ENCODE results near the gene BIRC3.
A peak's percentile ranks its signal among the peaks of the same experiment; 100 is the strongest.
"Not testable (repeated sequence)": the region's sequence is repeated elsewhere in the genome, so short reads cannot be mapped to it uniquely, and the experiment has no call there.

The BIRC3 gene

DNA sequence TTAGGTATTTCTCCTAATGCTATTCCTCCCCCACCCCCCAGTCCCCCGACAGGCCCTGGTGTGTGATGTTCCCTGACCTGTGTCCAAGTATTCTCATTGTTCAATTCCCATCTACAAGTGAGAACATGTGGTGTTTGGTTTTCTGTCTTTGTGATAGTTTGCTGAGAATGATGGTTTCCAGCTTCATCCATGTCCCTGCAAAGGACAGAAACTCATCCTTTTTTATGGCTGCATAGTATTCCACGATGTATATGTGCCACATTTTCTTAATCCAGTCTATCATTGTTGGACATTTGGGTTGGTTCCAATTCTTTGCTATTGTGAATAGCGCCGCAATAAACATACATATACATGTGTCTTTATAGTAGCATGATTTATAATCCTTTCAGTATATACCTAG lies 20.5 kb upstream of the BIRC3 start:
- not testable (repeated sequence) for DNase-seq

DNA sequence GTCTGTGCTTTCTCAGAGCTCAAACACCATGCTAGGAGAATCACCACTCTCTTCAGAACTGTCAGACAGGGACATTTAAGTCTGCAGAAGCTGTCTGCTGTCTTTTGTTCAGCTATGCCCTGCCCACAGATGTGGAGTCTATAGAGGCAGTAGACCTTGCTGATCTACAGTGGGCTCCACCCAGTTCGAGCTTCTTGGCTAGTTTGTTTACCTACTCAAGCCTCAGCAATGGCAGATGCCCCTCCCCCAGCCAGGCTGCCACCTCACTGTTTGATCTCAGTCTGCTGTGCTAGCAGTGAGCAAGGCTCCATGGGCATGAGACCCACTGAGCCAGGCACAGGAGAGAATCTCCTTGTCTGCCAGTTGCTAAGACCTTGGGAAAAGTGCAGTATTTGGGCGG lies 16.4 kb upstream of the BIRC3 start:
- DNase-seq: not testable (repeated sequence)

DNA sequence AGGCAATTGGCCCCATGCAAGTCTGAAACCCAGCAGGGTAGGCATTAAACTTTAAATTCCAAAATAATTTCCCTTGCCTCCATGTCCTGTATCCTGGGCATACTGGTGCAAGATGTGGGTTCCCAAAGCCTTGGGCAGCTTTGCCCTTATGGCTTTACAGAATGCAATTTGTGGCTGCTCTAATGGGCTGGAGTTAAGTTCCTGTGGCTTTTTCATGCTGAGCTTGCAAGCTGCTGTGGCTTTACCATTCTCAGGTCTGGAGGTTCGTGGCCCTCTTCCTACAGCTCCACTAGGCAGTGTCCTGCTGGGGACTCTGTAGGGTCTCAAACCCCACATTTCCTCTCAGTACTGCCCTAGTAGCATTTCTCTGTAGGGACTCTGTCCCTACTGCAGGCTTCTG lies 15.0 kb upstream of the BIRC3 start:
- no peak for DNase-seq

DNA sequence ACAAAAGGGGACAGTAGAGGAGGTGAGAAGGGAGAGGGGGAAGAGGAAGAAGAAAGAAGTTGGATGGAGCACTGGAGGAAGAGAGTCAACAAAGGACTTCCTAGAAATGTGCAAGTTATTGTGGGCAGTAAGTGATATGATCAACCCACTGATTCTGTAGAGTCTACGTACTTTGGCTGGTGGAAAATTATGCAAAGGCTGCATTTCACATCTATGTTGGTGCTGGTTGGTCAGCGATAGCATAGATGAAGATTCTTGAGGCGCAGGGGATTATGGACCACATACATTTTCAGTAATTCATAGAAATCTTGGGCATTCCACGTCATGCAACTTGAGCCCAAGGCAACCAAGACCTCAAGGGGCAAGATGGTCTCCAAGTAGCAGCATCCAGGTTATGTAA lies 12.6 kb upstream of the BIRC3 start:
- DNase-seq: no peak

DNA sequence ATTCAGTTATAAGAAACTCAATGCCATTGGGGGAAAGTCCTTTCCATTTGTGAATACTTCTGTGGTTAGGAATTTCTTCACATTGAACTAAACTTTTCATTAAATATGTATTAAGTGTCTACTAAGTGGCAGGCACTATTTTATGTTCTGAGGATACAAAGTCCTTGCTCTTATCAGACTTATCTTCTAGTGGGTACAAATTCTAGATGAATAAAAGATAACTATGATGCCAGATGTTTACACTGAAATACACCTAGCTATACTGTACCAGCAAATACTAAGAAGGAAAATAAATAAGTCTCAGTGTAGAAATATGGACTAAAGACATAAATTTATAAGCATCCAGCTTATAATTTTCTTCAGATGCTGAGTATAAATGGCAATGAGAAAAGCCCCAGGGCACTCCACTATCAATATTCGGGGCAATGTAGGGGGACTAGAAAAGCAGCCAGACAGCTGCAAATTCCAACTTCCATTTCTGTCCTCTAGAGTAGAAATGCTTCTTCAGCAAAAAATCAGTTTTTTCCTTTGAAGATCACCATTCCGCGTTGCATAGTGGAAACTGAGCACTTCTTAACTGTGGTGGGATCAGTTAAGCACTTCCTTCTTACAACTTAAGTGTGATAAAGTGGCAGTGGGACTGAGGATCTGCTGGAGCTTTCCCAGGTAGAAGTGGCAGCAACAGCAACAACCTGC lies 11.8 kb upstream of the BIRC3 start:
- DNase-seq: no peak

DNA sequence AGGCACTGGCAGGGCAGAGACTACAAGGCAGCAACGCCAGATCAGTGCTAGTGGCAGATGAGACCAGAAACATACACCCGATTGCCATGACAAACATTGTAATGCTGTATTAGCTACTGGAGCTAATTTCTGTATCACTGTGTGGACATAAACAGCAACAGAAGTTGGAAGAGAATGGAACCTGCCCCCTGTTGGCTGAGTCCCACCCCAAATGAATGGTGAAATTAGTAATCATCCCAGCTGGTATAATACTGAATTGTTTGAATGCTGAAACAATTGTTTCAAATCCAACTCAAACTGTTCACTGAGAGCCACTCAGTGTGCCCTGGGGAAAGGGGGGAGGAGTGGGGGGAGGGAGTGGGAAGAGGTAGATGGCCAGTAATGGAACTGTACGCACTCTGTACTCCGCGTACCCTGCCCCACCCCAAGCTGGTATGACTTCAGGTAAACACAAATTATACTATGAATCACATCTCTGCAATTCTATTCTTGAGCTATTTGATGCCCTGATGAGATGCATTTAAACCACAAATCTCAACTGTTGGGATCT lies 11.2 kb upstream of the BIRC3 start:
- DNase-seq: no peak

DNA sequence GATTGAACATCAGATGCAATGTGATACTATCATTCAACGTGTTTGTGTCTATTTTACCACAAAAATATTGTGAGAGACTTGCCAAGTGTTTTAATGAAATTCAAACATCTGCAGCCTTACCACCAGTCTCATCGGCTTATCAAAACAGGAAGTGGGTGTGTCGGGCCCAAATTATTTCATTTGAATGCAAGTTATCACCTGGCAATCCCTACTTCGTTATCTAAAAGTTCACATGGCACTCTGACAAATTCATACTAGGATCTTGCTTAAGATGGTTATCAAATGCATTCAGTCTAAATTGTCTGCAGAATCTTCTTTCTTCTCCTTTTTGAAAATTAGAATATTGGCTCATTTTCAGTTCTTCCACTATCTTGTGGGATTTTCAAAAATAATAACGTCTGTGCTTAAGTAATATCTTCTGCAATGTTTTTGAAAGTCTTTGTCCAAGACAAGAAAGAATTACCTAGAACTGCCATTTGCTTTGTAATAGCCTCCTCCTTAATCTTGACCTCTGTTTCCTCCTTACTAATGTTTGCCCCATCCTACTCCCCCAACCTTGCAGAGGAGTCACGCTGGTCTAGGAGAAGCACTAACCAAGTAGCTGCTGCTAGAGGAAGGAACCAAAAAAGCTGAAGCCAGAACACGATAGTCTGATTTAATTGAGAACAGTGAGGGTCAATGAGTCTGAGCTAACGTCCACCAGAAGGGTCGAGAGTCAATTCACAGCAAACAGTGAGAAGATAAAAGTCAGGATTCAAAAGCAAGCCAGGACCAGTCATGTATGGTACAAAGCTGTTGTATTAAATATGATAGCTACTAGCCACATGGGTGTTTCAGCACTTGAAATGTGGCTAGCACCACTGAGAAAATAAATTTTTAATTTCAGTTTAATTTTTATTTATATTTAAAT lies 10.2 kb upstream of the BIRC3 start:
- peak in 1 of 2 experiments; percentile 42 for DNase-seq

DNA sequence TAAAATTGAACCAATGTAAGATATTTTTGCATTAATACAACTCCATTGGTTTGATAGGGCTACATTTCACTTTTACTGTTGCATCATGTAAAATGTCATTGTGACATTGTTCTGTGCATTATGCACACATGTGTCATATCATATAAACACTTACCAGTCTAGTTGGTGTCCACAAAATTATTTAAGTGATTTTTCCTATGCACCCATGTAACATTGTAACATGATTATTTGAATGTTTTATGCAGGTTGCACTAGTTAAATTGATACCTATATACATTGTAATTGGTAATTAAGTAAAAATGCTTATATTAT lies 9.6 kb upstream of the BIRC3 start:
- DNase-seq: no peak

DNA sequence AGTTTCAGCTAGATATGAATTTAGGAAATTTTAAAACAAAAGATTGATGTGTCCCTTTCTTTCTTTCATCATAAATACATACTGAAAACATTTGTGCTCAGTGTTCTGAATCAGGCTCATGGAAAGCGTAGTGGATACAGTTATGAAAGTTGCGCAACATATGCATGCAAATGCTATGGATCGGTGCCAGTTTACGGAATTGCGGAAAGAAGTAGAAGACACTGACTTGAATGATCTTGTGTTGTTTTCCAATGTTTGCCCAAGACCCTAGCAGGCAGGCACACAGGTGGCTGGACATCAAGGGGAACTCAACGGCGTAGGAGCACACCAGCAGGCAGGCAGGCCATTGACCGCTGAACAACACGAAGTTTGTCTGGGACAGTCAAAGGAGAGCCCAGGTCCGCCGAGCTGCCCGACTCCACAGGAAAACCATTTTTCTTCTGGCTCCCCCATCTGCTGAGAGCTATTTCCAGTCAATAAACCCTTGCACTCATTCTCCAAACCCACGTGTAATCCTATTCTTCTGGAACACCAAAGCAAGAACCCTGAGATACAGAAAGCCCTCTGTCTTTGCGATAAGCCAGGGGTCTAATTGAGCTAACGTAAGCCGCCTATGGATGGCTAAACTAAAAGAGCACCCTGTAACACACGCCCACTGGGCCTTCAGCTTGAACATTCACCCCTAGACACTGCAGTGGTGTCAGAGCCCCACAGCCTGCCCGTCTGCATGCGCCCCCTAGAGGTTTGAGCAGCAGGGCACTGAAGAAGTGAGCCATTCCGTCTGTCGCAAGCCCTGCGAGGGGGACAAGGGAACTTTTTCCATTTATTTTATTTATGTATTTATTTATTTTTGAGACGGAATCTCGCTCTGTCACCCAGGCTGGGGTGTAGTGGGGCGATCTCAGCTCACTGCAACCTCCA lies 7.4 kb upstream of the BIRC3 start:
- DNase-seq: no peak

DNA sequence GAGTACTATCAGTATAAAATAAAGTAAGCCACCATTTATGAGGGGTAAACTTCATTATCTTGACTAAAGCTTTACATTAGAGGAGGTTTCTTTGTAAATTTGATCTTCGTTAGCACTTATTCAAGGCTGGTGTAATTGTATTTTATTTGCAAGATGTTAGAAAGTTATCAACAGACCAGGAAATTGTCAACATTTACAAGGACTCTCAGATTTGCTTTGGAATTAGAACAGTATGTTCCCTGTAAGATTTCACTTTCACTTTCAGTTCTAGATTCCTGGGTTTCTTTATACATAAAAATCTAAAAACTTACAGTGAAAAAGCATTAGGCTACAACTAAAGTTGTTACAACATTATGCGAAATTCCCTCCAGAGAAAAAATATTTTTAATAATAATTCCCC lies 4.6 kb upstream of the BIRC3 start:
- DNase-seq: peak in 1 of 2 experiments; percentile 72

DNA sequence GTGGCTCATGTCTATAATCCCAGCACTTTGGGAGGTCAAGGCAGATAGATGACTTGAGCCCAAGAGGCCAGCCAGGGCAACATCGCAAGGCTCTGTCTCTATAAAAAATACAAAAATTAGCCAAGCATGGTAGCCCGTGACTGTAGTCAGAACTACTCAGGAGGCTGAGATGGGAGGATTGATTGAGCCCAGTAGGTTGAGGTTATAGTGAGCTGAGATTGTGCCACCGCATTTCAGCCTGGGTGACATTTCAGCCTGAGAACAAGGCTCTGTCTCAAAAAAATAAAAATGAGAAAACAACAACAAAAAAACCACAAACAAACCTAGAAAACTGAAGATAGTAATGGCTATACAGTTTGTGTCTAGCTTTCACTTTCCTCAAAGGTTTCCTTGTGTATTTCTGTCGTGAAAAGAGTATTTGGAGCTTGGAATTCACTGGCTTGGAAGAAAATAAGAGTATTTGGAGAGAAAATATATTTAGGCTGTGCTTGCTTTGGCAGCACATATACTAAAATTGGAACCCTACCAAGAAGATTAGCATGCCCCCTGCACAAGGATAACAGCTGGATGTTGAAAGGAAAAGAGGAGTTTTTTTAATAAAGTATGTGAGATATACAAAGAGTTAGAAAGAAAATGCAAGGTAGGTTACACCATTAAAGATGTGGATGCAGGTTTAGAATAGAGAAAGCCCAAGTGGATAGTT lies 3.9 kb upstream of the BIRC3 start:
- no peak for DNase-seq

DNA sequence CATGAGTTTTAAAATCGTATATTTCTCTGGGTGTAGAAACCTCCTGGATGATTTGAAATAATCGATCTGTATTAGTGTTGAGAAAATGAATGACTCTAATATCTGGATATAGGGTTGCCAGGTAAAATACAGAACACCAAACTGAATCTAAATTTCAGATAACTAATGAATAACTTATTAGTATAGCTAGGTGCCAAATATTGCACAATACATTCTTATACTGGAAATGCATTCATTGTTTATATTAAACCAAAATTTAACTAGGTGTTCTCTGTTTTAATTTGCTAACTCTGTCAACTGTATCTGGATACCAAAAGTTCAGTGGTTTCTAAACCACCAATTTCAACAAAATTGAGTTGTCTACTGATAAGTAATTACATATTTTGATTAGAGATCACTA lies 2.5 kb upstream of the BIRC3 start:
- DNase-seq: no peak

DNA sequence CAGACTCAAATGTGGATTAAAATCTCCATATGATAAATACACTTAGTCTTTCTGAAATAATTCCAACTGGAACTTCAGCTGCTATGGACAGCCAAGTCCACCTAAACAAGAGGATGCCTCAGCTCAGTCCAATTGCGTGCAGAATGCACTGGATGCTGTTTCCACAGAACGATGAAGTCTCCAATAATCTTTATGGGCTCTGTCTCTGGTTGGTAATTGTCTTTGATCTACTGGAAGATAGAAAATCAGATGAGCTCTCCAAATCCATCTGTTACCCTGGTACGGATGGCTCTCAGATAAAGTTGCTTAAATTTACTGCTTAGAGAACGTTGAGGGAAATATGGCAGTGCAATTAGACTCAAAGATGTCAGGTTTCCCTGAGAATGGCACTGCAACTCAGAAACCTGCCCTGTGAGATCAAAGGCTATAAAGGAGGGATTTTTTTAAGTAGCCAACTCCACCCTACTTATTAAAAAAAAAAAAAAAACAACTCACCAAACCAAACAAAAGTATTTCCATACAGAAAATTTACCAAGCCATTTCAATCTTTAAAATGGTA lies 859 bp upstream of the BIRC3 start:
- DNase-seq: no peak

DNA sequence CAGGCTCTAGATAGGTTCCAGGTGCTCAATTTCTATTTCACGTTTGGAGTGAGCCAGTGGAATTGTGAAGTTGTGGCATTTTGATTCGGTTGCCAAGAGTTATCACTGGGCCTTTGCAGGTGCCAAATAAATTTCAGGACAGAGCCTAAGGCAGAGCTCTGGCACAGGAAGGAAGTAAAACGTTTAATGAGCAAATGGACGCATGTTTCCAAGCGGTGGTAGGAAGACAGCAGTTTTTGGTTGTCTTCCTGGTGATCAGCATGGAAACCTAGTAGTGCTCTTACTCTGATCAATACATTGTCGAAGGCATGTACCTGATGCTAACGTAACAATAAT lies 452 bp downstream of the BIRC3 start:
- DNase-seq: peak in 1 of 2 experiments; percentile 78

DNA sequence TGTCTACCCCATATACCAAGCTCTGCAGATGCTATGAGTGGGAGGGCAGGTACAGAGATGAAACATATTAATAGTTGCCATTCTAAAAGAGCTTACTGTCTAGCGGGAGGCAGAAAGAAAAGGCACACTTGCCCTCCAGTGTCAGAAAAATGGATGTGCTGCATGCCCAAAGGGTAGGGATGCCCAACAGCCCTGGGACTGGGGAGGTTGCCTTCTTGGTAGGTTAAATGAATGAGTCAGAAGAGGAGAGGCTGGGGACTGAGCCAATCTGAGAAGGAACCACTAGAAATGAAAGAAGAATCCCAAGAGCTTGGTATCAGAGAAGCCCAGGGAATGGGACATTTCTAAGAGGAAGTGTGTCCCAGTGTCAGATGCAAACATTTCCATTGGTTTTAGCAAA lies 1.2 kb downstream of the BIRC3 start:
- DNase-seq: peak; percentile 75 to 92

DNA sequence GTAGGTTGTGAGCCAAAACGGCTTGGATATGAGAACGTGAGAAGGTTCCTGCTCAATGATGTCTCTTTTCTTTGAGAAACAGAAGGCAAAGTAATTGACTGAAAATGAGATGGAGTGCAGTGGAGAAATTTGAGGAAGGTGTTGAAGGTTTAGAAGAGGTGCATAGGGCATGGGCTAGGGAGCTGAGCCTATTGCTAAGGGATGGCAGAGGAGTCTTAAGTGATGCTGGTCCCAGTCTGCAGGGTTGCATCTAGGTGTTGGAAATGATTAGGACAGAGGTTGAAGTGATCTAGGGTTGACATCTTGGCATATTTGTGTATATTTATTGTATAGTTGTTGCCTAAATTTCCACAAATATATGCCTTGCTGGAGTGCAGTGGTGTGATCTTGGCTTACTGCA lies 2.3 kb downstream of the BIRC3 start:
- DNase-seq: peak in 1 of 2 experiments; percentile 64

DNA sequence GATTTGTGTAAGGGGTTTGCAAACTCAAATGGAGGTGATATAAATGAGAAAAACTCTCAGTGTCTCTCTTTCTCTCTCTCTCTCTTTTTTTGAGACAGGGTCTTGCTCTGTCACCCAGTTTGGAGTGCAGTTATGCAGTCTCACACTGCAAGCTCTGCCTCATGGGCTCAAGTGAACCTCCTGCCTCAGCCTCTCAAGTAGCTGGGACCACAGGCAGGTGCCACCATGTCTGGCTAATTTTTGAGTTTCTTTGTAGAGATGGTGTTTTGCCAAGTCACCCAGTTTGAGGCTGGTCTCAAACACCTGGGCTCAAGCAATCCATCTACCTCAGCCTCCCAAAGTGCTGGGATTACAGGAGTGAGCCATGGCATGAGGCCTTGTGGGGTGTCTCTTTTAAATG lies 2.9 kb downstream of the BIRC3 start:
- no peak for DNase-seq

DNA sequence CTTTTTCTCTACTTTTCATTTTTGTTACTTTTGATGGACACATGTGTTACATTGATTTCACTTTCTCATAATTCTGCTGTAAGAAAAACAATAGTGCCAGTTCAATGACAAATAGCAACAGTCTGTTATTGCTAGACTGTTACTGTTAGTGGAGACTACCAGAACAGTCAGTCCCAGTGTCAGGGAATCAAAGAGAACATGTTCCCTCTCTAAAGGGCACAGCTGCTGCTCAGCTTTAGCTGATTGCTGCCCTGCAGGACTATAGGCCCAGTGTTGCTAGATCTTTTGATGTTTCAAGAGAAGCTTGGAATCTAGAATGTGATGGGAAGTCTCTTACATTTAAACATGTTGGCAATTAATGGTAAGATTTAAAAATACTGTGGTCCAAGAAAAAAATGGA lies 3.4 kb downstream of the BIRC3 start:
- peak in 1 of 2 experiments; percentile 67 for DNase-seq

DNA sequence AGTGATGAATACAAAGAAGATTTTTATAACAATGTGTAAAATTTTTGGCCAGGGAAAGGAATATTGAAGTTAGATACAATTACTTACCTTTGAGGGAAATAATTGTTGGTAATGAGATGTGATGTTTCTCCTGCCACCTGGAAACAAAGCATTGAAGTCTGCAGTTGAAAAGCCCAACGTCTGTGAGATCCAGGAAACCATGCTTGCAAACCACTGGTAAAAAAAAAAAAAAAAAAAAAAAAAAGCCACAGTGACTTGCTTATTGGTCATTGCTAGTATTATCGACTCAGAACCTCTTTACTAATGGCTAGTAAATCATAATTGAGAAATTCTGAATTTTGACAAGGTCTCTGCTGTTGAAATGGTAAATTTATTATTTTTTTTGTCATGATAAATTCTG lies 5.3 kb downstream of the BIRC3 start:
- DNase-seq: peak in 1 of 2 experiments; percentile 67

DNA sequence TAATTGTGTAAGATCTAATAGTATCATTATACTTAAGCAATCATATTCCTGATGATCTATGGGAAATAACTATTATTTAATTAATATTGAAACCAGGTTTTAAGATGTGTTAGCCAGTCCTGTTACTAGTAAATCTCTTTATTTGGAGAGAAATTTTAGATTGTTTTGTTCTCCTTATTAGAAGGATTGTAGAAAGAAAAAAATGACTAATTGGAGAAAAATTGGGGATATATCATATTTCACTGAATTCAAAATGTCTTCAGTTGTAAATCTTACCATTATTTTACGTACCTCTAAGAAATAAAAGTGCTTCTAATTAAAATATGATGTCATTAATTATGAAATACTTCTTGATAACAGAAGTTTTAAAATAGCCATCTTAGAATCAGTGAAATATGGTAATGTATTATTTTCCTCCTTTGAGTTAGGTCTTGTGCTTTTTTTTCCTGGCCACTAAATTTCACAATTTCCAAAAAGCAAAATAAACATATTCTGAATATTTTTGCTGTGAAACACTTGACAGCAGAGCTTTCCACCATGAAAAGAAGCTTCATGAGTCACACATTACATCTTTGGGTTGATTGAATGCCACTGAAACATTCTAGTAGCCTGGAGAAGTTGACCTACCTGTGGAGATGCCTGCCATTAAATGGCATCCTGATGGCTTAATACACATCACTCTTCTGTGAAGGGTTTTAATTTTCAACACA lies 6.4 kb downstream of the BIRC3 start:
- DNase-seq: peak; percentile 69 to 70

DNA sequence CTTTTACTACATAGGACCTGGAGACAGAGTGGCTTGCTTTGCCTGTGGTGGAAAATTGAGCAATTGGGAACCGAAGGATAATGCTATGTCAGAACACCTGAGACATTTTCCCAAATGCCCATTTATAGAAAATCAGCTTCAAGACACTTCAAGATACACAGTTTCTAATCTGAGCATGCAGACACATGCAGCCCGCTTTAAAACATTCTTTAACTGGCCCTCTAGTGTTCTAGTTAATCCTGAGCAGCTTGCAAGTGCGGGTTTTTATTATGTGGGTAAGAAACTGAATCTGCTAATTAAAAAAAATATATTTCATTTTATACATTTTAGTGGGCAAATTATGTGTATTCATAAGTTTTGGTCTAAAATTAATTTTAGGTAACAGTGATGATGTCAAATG lies 7.8 kb downstream of the BIRC3 start:
- peak in 1 of 2 experiments; percentile 51 for DNase-seq

DNA sequence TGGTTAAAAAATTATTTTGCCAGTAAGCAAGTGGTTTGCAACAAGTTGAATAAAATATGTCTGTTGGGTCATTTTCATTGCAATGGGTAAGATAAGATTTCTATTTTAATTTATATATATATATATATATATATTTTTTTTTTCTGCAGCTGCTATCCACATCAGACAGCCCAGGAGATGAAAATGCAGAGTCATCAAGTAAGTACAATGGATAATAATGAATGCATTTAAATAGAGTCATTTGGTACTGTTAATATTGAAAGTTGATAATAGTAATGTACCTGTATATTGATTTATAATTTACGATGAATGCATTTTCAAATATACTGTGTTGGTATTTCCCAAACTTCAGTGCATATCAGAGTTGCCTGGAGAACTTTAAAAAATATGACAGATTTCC lies 11.5 kb downstream of the BIRC3 start:
- DNase-seq: no peak

Data from SW 1271 (cell line).